Upper lobe of left lung (tissue), 6 donors: ENCODE data around the gene HSPB8. TPM values are rescaled to one million over a fixed set of nuclear protein-coding genes. Genes with fewer than 3 reads are reported as not detected.

Experiments used
- ATAC-seq, 2 donors: fragments of 200-7000 bp; cut with Tn5 transposase; one replicate each; pipeline ENCODE4 v1.9.1; 2022; ENCODE audit warnings: mild to moderate bottlenecking in 2 of 2, moderate library complexity in 2 of 2; ENCODE audit not compliant: low FRiP score in 2 of 2
- DNase-seq, 2 donors: peaks; one replicate each; pipeline ENCODE4 v3.0.0-alpha.2; 2019 to 2020
- H3K27ac ChIP-seq, 4 donors: fragments of 200-600 bp; sonication (generic); one replicate each; pipeline ENCODE4 v1.5.1; 2016 to 2019
- H3K27me3 ChIP-seq, 4 donors: fragments of 200-600 bp; sonication (generic); one replicate each; pipeline ENCODE4 v1.5.1; 2017 to 2019
- H3K36me3 ChIP-seq, 4 donors: fragments of 200-600 bp; sonication (generic); one replicate each; pipeline ENCODE4 v1.5.1; 2016 to 2019
- H3K4me1 ChIP-seq, 4 donors: fragments of 200-600 bp; sonication (generic); one replicate each; pipeline ENCODE4 v1.5.1; 2018 to 2019
- H3K4me3 ChIP-seq, 4 donors: fragments of 200-600 bp; sonication (generic); one replicate each; pipeline ENCODE4 v1.5.1; 2017 to 2019; ENCODE audit warnings: mild to moderate bottlenecking in 2 of 4, moderate library complexity in 1 of 4
- H3K9me3 ChIP-seq, 4 donors: fragments of 200-600 bp; sonication (generic); one replicate each; pipeline ENCODE4 v1.5.1; 2018 to 2019
- CTCF ChIP-seq, 6 experiments: fragments of 450-650 bp in 4 of 6; fragments of 200-600 bp in 2 of 6; sonication (generic) in 2 of 6; IDR thresholded peaks; one replicate each; pipeline ENCODE4 v1.5.1; 2016 to 2019; ENCODE audit warnings: antibody characterized with exemption in 6 of 6
- EP300 ChIP-seq, 4 donors: sonication (generic); formaldehyde crosslinking; IDR thresholded peaks; one replicate each; pipeline ENCODE4 v1.5.1; 2017; ENCODE audit warnings: antibody characterized with exemption in 4 of 4, control low read depth in 2 of 4
- POLR2A ChIP-seq, 4 donors: fragments of 450-650 bp; IDR thresholded peaks; one replicate each; pipeline ENCODE4 v1.5.1; 2016 to 2017; ENCODE audit warnings: antibody characterized with exemption in 4 of 4, mild to moderate bottlenecking in 2 of 4
- POLR2AphosphoS5 ChIP-seq, 2 donors: sonication (generic); formaldehyde crosslinking; IDR thresholded peaks; one replicate each; pipeline ENCODE4 v1.5.1; 2017; ENCODE audit warnings: antibody characterized with exemption in 2 of 2
- WGBS, 2 donors: methylation state at CpG; one replicate each; pipeline ENCODE4 v1.1.5; 2017 to 2018; 5-methylcytosine and 5-hydroxymethylcytosine counted together
- total RNA-seq, 6 donors: library from RNA; depleted of rRNA in 4 of 6; stranded (reverse); fragments of >200 nt in 4 of 6; gene quantifications; one replicate each; pipeline versions ENCODE4 v1.1.0 to v1.2.1, GENCODE V29; 2016 to 2021
- donor health status: DM: no; HTN: no; CAD: no; lungs with moderate emphysema.
- donor health status: DM: no; HTN: yes; CAD: no; lungs with severe emphysema.

The HSPB8 gene
- total RNA-seq, 6 donors from 2014 or later: 15.7 to 59.9 (median 39.8) TPM

DNA sequence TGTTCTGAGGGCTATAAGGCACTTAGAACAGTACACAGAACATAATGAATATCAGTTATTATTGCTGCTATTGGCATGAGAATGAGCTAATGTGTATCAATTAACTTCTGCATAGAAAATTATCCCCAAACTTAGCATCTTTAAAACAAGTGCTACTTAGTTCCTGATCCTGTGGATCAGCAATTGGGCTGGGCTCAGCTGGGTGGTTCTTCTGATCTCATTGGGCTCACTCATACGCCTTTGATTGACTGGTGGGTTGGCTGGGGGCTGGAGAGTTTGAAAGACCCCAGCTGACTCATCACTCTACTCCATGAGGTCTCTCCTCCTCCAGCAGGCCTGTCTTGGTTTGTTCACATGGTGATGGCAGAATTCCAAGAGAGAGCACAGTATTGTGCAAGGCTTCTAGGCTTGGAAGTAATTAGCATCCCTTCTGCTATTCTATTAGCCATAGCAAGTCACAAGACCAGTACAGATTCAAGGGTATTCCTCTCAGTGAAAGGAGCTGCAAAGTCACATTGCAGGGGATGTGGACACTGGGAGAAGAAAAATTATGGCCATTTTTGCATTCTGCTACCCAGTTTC is 27.2 kb upstream of the HSPB8 start:
- no peaks in the 10 kb centered on the region for H3K27me3 ChIP-seq
- H3K27ac ChIP-seq: no peak overlapping the region
- no peaks in the 10 kb centered on the region for H3K36me3 ChIP-seq
- TF ChIP-seq CTCF (IDR thresholded peaks at IDR 0.05) (no peak), POLR2AphosphoS5 (IDR thresholded peaks at IDR 0.05) (no peak), POLR2A (IDR thresholded peaks at IDR 0.05) (no peak), EP300 (IDR thresholded peaks at IDR 0.05) (no peak)
- H3K9me3 ChIP-seq: peaks cover 6 to 14% (median 7%) of the 10 kb centered on the region in 4 donors
- peaks cover 0 to 5% (median 0%) of the 10 kb centered on the region in 4 donors for H3K4me1 ChIP-seq
- H3K4me3 ChIP-seq: no peak overlapping the region
- ATAC-seq (no peak), DNase-seq (no peak)
- 100% methylated on average over 1 of the region's 1 CpG for WGBS, 2 donors

DNA sequence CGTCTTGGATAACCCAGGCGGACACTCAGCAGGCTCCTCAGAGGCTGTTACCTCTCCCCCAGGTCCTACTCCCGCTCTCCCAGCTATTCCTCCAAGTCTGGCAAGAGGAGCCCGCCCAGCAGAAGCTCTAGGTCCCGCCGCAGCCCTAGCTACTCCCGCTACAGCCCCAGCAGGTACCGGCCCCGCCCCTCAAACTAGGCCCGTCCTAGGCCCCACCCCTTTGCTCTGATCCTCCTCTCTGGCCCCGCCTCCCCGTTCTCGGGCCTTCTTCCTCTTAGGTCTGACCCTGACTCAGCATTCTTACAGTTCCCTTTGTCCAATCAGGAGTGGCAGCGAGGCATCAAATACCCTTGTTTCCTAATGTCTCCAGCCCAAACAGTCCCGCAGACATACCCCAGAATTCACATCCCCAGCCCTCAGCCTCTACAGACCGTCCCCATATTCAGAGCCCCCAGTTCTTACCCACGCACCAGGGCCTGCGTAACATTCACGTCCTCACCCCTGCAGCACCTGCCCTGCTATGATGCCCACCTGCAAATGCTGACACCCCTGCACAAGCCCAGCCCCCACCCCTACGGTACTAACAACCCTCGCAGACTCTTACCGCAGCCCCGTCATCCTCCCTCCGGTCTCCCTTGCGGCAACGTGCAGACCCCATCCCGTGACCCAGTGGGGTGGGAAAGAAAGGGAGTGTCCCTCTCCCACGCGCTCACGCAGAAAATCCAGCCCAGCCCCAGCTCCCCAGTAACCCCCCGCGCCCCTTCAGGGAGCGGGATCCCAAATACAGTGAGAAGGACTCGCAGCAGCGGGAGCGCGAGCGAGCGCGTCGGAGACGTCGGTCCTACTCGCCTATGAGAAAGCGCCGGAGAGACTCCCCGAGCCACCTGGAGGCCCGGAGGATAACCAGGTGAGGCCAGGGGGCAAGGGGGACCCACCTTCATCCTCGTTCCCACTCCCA is 25.0 kb upstream of the HSPB8 start:
- ATAC-seq: peak; percentile 66 to 76
- H3K36me3 ChIP-seq: no peaks in the 10 kb centered on the region
- WGBS, 2 donors: 62 to 63% methylated on average over 49 of the region's 49 CpGs
- no peaks in the 10 kb centered on the region for H3K27me3 ChIP-seq
- peaks cover 0 to 5% (median 3%) of the 10 kb centered on the region in 4 donors for H3K4me1 ChIP-seq
- H3K4me3 ChIP-seq: no peak overlapping the region
- peak; percentile 54 to 75 for DNase-seq
- TF ChIP-seq EP300 (IDR thresholded peaks at IDR 0.05) (no peak), POLR2AphosphoS5 (IDR thresholded peaks at IDR 0.05) (no peak), CTCF (IDR thresholded peaks at IDR 0.05) (no peak), POLR2A (IDR thresholded peaks at IDR 0.05) (no peak)
- H3K9me3 ChIP-seq: peaks cover 6 to 14% (median 7%) of the 10 kb centered on the region in 4 donors
- no peak overlapping the region for H3K27ac ChIP-seq

- TF ChIP-seq CTCF (IDR thresholded peaks at IDR 0.05): no peak
- no peak for TF ChIP-seq POLR2AphosphoS5 (IDR thresholded peaks at IDR 0.05)
- no peak for TF ChIP-seq POLR2A (IDR thresholded peaks at IDR 0.05)
- no peak for TF ChIP-seq EP300 (IDR thresholded peaks at IDR 0.05)
- ATAC-seq: no peak
- no peaks in the 10 kb centered on the region for H3K36me3 ChIP-seq
- peaks cover 6 to 14% (median 7%) of the 10 kb centered on the region in 4 donors for H3K9me3 ChIP-seq
- DNase-seq: no peak
- peaks cover 0 to 5% (median 3%) of the 10 kb centered on the region in 4 donors for H3K4me1 ChIP-seq
- no peaks in the 10 kb centered on the region for H3K27me3 ChIP-seq
- H3K27ac ChIP-seq: no peak overlapping the region
- 82 to 85% methylated on average over 11 of the region's 11 CpGs for WGBS, 2 donors
- no peak overlapping the region for H3K4me3 ChIP-seq
These were observed 24.3 kb upstream of the HSPB8 start for GRCh38 chr12:119154435-119154818.

DNA sequence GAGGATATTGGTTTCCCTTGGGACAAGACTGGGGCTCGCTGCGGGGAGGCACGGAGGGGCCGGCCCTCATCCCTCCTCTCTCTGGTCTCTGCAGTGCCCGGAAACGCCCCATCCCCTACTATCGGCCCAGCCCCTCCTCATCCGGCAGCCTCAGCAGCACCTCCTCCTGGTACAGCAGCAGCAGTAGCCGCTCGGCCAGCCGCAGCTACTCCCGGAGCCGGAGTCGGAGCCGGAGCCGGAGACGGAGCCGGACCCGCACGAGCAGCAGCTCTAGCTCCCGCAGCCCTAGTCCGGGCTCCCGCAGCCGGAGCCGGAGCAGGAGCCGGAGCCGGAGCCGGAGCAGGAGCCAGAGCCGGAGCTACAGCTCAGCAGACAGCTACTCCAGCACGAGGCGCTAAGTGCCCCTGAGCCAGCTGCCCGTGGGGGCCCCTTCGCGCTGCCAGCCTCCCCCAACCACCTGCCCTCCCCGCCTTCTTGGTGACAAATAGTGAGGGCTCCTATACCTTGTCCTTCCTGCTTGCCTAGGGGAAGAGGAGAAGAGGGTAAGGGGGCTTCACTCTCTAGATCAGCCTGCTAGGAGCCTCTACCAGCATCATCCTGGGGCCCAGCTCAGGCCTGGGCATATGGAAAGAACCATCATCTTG is 22.2 kb upstream of the HSPB8 start:
- no peak overlapping the region for H3K27ac ChIP-seq
- peaks cover 0 to 5% (median 3%) of the 10 kb centered on the region in 4 donors for H3K4me1 ChIP-seq
- DNase-seq (peak in 1 of 2 donors; percentile 79), ATAC-seq (no peak)
- TF ChIP-seq CTCF (IDR thresholded peaks at IDR 0.05) (no peak), POLR2AphosphoS5 (IDR thresholded peaks at IDR 0.05) (no peak), EP300 (IDR thresholded peaks at IDR 0.05) (no peak), POLR2A (IDR thresholded peaks at IDR 0.05) (no peak)
- no peaks in the 10 kb centered on the region for H3K36me3 ChIP-seq
- no peaks in the 10 kb centered on the region for H3K27me3 ChIP-seq
- no peak overlapping the region for H3K4me3 ChIP-seq
- 75 to 85% methylated on average over 16 to 30 of the region's 35 CpGs for WGBS, 2 donors
- H3K9me3 ChIP-seq: peaks cover 4 to 6% (median 4%) of the 10 kb centered on the region in 4 donors
